Liver (tissue), 3 donors: Measurements from ENCODE around the gene HSPA9.

ENCODE experiments used
- ATF3 ChIP-seq: IDR thresholded peaks from 2 replicates; pipeline ENCODE4 v1.6.1; 2016; ENCODE audit warnings: antibody characterized with exemption
- CTCF ChIP-seq: fragments of 150-350 bp; IDR thresholded peaks from 2 replicates; pipeline ENCODE4 v1.5.1; 2017; ENCODE audit warnings: improper control_type of control experiment, low read depth, low read length; ENCODE audit not compliant: missing input control
- EGR1 ChIP-seq, 2 donors: IDR thresholded peaks; 2 replicates each; pipeline ENCODE4 v1.6.1; 2016 to 2018; ENCODE audit warnings: antibody characterized with exemption in 2 of 2, low read depth in 2 of 2
- GABPA ChIP-seq, 2 donors: IDR thresholded peaks in 1 of 2; conservative IDR thresholded peaks in 1 of 2; 2 replicates each; pipeline ENCODE4 v1.6.1; 2016; ENCODE audit warnings: antibody characterized with exemption in 2 of 2, mild to moderate bottlenecking in 1 of 2, moderate library complexity in 1 of 2
- RAD21 ChIP-seq, 2 donors: IDR thresholded peaks; 2 replicates each; pipeline ENCODE4 v1.6.1; 2016; ENCODE audit warnings: antibody characterized with exemption in 2 of 2, mild to moderate bottlenecking in 2 of 2
- RXRA ChIP-seq, 2 donors: IDR thresholded peaks; 2 replicates each; pipeline ENCODE4 v1.6.1; 2017 to 2018; ENCODE audit warnings: antibody characterized with exemption in 2 of 2, mild to moderate bottlenecking in 1 of 2
- SP1 ChIP-seq: IDR thresholded peaks from 2 replicates; pipeline ENCODE4 v1.6.1; 2018; ENCODE audit warnings: antibody characterized with exemption, mild to moderate bottlenecking
- TAF1 ChIP-seq: conservative IDR thresholded peaks from 2 replicates; pipeline ENCODE4 v1.6.1; 2016; ENCODE audit warnings: antibody characterized with exemption, mild to moderate bottlenecking
- YY1 ChIP-seq: IDR thresholded peaks from 2 replicates; pipeline ENCODE4 v1.6.1; 2016; ENCODE audit warnings: antibody characterized with exemption, mild to moderate bottlenecking
- TF ChIP-seq, protein P1 (sequence below): IDR thresholded peaks from 2 replicates; pipeline ENCODE4 v1.6.1; 2016; ENCODE audit warnings: antibody characterized with exemption, mild to moderate bottlenecking
- TF ChIP-seq, protein P2 (sequence below): IDR thresholded peaks from 2 replicates; pipeline ENCODE4 v1.6.1; 2016; ENCODE audit warnings: antibody characterized with exemption
- donor health status: healthy.
- donor health status: healthy.

DNA sequence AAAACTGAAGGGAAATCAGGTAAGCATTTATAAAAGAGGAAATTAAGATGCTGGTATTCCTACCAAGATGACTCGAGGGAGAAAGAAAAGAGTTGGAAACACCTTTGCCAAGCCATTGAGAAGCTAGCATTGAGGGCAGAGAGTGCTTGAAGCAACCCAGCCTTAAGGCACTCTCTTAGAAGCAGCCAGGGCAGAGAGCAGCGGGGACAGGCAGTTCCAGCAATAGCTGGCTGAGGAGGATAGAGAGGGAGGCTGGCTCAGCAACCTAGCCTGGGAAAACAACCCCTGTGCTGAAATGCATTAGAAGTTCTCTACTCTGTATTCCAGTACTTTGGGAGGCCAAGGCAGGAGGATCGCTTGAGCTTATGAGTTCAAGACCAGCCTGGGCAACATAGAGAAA, 40.3 kb upstream of the HSPA9 start:
- no peak for TF ChIP-seq CTCF
- TF ChIP-seq ATF3, result no peak
- TF ChIP-seq, protein P1, sequence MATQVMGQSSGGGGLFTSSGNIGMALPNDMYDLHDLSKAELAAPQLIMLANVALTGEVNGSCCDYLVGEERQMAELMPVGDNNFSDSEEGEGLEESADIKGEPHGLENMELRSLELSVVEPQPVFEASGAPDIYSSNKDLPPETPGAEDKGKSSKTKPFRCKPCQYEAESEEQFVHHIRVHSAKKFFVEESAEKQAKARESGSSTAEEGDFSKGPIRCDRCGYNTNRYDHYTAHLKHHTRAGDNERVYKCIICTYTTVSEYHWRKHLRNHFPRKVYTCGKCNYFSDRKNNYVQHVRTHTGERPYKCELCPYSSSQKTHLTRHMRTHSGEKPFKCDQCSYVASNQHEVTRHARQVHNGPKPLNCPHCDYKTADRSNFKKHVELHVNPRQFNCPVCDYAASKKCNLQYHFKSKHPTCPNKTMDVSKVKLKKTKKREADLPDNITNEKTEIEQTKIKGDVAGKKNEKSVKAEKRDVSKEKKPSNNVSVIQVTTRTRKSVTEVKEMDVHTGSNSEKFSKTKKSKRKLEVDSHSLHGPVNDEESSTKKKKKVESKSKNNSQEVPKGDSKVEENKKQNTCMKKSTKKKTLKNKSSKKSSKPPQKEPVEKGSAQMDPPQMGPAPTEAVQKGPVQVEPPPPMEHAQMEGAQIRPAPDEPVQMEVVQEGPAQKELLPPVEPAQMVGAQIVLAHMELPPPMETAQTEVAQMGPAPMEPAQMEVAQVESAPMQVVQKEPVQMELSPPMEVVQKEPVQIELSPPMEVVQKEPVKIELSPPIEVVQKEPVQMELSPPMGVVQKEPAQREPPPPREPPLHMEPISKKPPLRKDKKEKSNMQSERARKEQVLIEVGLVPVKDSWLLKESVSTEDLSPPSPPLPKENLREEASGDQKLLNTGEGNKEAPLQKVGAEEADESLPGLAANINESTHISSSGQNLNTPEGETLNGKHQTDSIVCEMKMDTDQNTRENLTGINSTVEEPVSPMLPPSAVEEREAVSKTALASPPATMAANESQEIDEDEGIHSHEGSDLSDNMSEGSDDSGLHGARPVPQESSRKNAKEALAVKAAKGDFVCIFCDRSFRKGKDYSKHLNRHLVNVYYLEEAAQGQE, result no peak
- no peak for TF ChIP-seq TAF1
- no peak for TF ChIP-seq GABPA (IDR thresholded peaks at IDR 0.05 in 1 of 2, conservative IDR thresholded peaks at IDR 0.05 in 1 of 2)
- TF ChIP-seq EGR1 (IDR thresholded peaks at IDR 0.05; ENCODE audit: low read depth in 2 of 2), result no peak
- no peak for TF ChIP-seq RAD21 (IDR thresholded peaks at IDR 0.05)
- no peak for TF ChIP-seq YY1
- no peak for TF ChIP-seq RXRA (IDR thresholded peaks at IDR 0.05)
- TF ChIP-seq SP1, result no peak
- TF ChIP-seq, protein P2, sequence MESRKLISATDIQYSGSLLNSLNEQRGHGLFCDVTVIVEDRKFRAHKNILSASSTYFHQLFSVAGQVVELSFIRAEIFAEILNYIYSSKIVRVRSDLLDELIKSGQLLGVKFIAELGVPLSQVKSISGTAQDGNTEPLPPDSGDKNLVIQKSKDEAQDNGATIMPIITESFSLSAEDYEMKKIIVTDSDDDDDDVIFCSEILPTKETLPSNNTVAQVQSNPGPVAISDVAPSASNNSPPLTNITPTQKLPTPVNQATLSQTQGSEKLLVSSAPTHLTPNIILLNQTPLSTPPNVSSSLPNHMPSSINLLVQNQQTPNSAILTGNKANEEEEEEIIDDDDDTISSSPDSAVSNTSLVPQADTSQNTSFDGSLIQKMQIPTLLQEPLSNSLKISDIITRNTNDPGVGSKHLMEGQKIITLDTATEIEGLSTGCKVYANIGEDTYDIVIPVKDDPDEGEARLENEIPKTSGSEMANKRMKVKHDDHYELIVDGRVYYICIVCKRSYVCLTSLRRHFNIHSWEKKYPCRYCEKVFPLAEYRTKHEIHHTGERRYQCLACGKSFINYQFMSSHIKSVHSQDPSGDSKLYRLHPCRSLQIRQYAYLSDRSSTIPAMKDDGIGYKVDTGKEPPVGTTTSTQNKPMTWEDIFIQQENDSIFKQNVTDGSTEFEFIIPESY, result no peak
